Measurements from ENCODE around the gene RAD51.

GRCh38 chr15:40660686-40661085 is 34.3 kb upstream of the RAD51 start:
- TF ChIP-seq CTCF (IDR thresholded peaks at IDR 0.05) (no peak), POLR2A (IDR thresholded peaks at IDR 0.05) (no peak)

Data from esophagus squamous epithelium (tissue), 4 donors.